ENCODE data around the gene C20orf96.

GRCh38 chr20:330233-331149, 39.9 kb upstream of the C20orf96 start:
- TF ChIP-seq SP1 (IDR thresholded peaks at IDR 0.05) (no peak), FOXK2 (IDR thresholded peaks at IDR 0.05) (no peak), FOXM1 (IDR thresholded peaks at IDR 0.05; ENCODE audit: borderline replicate concordance) (no peak), BHLHE40 (IDR thresholded peaks at IDR 0.05; ENCODE audit: borderline replicate concordance) (no peak), ELF4 (IDR thresholded peaks at IDR 0.05) (0 out of 2 replicates have a peak, but pooled peaks have one; percentile 13), CTBP1 (IDR thresholded peaks at IDR 0.05; ENCODE audit: borderline replicate concordance) (no peak), ARNT (IDR thresholded peaks at IDR 0.05) (no peak)
